SK-N-MC (cell line): Measurements from ENCODE around the gene RPL18A.

Source experiments
- EZH2 ChIP-seq: fragments of 200-600 bp; sonication (generic); IDR thresholded peaks from one replicate; pipeline ENCODE4 v1.6.1; 2017; ENCODE audit warnings: antibody characterized with exemption
- POLR2AphosphoS5 ChIP-seq: IDR thresholded peaks from 2 replicates; pipeline ENCODE4 v1.6.1; 2012; ENCODE audit warnings: mild to moderate bottlenecking, low read depth, low read length, borderline replicate concordance

- TF ChIP-seq EZH2 = no peak
- TF ChIP-seq POLR2AphosphoS5 = no peak
Observed at GRCh38 chr19:17837972-17838371, 21.7 kb upstream of the RPL18A start.
